Measurements from ENCODE around the gene TCAIM.

Gene TCAIM

GRCh38 chr3:44445786-44446185, 107.2 kb downstream of the TCAIM start:
- DNase-seq (ENCODE audit: low read depth): no peak

GRCh38 chr3:44446929-44447328, 108.4 kb downstream of the TCAIM start:
- DNase-seq (ENCODE audit: low read depth): no peak

GRCh38 chr3:44451441-44451840, 112.9 kb downstream of the TCAIM start:
- no peak for DNase-seq (ENCODE audit: low read depth)

- DNase-seq (ENCODE audit: low read depth): no peak
Observed at GRCh38 chr3:44454258-44454657, 115.7 kb downstream of the TCAIM start.

- no peak for DNase-seq (ENCODE audit: low read depth)
Observed at GRCh38 chr3:44455318-44455717, 116.8 kb downstream of the TCAIM start.

Data from GM04504 (cell line).